ENCODE data around the gene HEY2.

DNA sequence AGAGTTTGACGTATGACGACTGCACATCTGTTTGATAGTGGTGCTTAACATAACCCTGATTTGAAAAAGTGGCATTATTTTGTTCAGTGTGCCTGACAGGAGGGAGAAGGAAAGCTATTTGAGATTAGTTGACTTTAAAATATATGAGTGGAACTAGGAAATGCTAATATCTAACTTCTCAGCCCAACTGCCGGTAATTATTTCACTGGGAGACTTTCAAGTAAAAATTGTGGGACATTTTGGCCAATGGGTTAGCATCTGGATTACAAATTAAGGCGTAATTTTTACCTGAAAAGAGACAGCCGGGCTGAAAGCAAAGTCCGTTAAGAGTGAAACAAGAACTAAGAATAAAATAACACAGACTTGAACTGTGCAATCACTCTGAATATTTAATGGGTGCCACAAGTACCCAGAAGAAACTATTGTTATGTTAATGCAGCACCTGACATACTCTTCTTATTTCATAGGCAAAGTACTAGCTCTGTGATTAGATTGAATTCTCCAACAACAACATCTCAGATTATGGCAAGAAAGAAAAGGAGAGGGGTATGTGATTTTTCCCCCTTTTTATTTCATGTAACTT is 2.0 kb downstream of the HEY2 start:
- no peak for TF ChIP-seq TARDBP (IDR thresholded peaks at IDR 0.05)
- TF ChIP-seq FOXK2 (IDR thresholded peaks at IDR 0.05): no peak
